GM23248 (cell line): ENCODE results near the gene CUX1. TPM values are rescaled to one million over a fixed set of nuclear protein-coding genes. Genes with fewer than 3 reads are reported as not detected.

Source experiments
- DNase-seq: peaks from one replicate; pipeline ENCODE4 v3.0.0-alpha.2; 2015
- H2AFZ ChIP-seq: fragments of 200-600 bp; sonication (generic); 2 replicates; pipeline ENCODE4 v1.6.1; 2016; ENCODE audit warnings: antibody characterized with exemption
- H3F3A ChIP-seq: fragments of 200-600 bp; sonication (generic); 2 replicates; pipeline ENCODE4 v1.6.1; 2016; ENCODE audit warnings: mild to moderate bottlenecking, antibody characterized with exemption, mixed run types; ENCODE audit not compliant: insufficient read depth
- H3K27ac ChIP-seq: fragments of 200-600 bp; sonication (generic); 2 replicates; pipeline ENCODE4 v1.5.1; 2016; ENCODE audit warnings: mild to moderate bottlenecking
- H3K27me3 ChIP-seq: fragments of 200-600 bp; sonication (generic); replicated peaks from 2 replicates; pipeline ENCODE4 v1.6.1; 2016; ENCODE audit warnings: mild to moderate bottlenecking; ENCODE audit not compliant: insufficient read depth
- H3K36me3 ChIP-seq: fragments of 200-600 bp; sonication (generic); 2 replicates; pipeline ENCODE4 v1.6.1; 2016; ENCODE audit warnings: low read depth, mild to moderate bottlenecking
- H3K4me1 ChIP-seq: fragments of 200-600 bp; sonication (generic); 2 replicates; pipeline ENCODE4 v1.6.1; 2016; ENCODE audit warnings: mild to moderate bottlenecking; ENCODE audit not compliant: insufficient read depth
- H3K4me2 ChIP-seq: fragments of 200-600 bp; sonication (generic); one replicate; pipeline ENCODE4 v1.6.1; 2016; ENCODE audit warnings: mild to moderate bottlenecking; ENCODE audit not compliant: unreplicated experiment
- H3K4me3 ChIP-seq: fragments of 200-600 bp; sonication (generic); 2 replicates; pipeline ENCODE4 v1.5.1; 2016; ENCODE audit warnings: mild to moderate bottlenecking
- H3K79me2 ChIP-seq: fragments of 200-600 bp; sonication (generic); 2 replicates; pipeline ENCODE4 v1.6.1; 2016; ENCODE audit warnings: mild to moderate bottlenecking; ENCODE audit not compliant: insufficient read depth
- H3K9ac ChIP-seq: fragments of 200-600 bp; sonication (generic); 2 replicates; pipeline ENCODE4 v1.6.1; 2016; ENCODE audit warnings: mild to moderate bottlenecking
- H3K9me2 ChIP-seq: fragments of 200-600 bp; sonication (generic); 2 replicates; pipeline ENCODE4 v1.6.1; 2016; ENCODE audit warnings: mixed run types, mild to moderate bottlenecking, moderate library complexity; ENCODE audit not compliant: insufficient read depth
- H3K9me3 ChIP-seq: fragments of 200-600 bp; sonication (generic); one replicate; pipeline ENCODE4 v1.6.1; 2017; ENCODE audit warnings: low read depth
- H4K20me1 ChIP-seq: fragments of 200-600 bp; sonication (generic); 2 replicates; pipeline ENCODE4 v1.6.0; 2016; ENCODE audit not compliant: insufficient read depth
- EZH2 ChIP-seq: fragments of 200-600 bp; sonication (generic); IDR thresholded peaks from 2 replicates; pipeline ENCODE4 v1.6.1; 2018; ENCODE audit warnings: antibody characterized with exemption, mild to moderate bottlenecking; ENCODE audit not compliant: insufficient read depth, poor library complexity, severe bottlenecking
- EZH2phosphoT487 ChIP-seq: fragments of 200-600 bp; sonication (generic); IDR thresholded peaks from 2 replicates; pipeline ENCODE4 v1.6.1; 2018; ENCODE audit warnings: antibody characterized with exemption, moderate library complexity, mild to moderate bottlenecking, low read depth; ENCODE audit not compliant: insufficient read depth
- WGBS, 2 experiments: methylation state at CpG; one replicate each; pipeline ENCODE4 v1.1.6; 2015 to 2017; ENCODE audit warnings: low lambda C conversion rate in 2 of 2, low coverage in 1 of 2; ENCODE audit errors: missing lambda C conversion rate in 2 of 2; 5-methylcytosine and 5-hydroxymethylcytosine counted together
- in situ Hi-C: fragments of 300-500 bp; cut with MboI; formaldehyde crosslinking; loops from 2 replicates; pipeline ENCODE4 v1.15.0; 2020
- polyA plus RNA-seq: library from polyadenylated mRNA; unstranded; fragments of >200 nt; fragmentation: Nextera tagmentation; extraction: Ambion mirVana; gene quantifications from 2 replicates; pipeline ENCODE4 v1.2.1, GENCODE V29; 2016
- total RNA-seq: library from RNA; depleted of rRNA; stranded (reverse); fragments of >200 nt; shearing (Covaris generic); gene quantifications from 2 replicates; pipeline ENCODE4 v1.2.3, GENCODE V29; 2014

CUX1 gene
- total and polyA plus RNA-seq, 2 experiments from 2014 or later: 30.2 to 34.9 TPM

DNA sequence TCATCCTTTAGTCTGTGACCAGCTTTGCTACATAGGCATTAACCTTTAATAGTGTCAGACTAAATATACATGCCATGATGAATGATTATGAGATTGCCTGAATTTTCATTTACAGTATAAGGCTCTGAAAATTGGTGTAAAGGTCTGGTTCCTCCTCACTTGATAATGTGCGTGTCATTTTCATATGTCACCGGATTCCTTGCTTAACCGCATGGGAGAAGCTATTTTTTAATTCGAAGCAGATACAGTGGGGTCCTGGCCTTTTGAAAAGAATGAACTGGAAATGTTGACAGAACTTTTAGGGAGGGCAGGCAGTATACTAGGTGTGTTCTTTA, 276.9 kb downstream of the CUX1 start:
- Histone ChIP-seq H4K20me1 (no peaks in the 10 kb centered on the region), H3K9ac (no peak overlapping the region)
- in situ Hi-C loops: no loop called here

DNA sequence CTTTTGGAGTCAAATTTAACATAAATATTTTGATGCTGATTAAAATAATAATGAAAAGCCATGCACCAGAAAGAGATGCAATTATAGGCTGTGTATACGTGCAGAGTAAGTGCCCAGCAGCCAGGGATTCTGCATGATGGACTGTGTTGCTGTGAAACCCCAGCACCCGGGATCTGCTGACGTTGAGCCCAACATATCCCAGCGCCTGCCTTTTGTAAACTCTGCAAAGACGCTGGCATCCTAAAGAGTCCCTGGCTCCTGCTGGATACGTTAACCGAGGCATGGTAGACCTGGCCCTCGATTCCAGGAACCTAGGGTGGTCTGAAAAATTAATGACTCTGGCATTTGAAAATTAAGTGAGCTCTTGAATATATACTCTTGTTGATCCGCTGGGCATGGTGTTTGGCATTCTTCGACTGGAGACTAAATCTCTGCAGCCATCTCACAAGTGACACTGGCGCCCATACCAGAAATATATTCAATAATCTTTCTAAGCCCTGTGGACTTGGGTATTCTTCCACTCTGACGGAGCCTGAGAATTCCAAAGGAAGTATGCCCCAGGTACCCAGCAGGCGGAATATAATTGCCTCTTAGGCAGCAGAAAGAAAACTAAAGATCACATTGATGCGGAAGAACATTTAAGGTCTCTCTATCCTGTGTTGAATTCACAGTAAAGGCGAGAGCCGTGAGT, 278.0 kb downstream of the CUX1 start:
- no peak overlapping the region for H2AFZ ChIP-seq
- H3K36me3 ChIP-seq: no peaks in the 10 kb centered on the region
- no peak overlapping the region for H3K4me3 ChIP-seq
- no peaks in the 10 kb centered on the region for H3K4me1 ChIP-seq
- H3K27me3 ChIP-seq: no peaks in the 10 kb centered on the region
- no peaks in the 10 kb centered on the region for H3F3A ChIP-seq
- H3K79me2 ChIP-seq: no peaks in the 10 kb centered on the region
- H3K9me2 ChIP-seq: no peaks in the 10 kb centered on the region
- DNase-seq: no peak
- WGBS, 2 experiments: 98% methylated on average over 16 of the region's 16 CpGs
- no peaks in the 10 kb centered on the region for H3K9me3 ChIP-seq
- H3K4me2 ChIP-seq: no peak overlapping the region
- in situ Hi-C loops: no loop called here
- no peak overlapping the region for H3K27ac ChIP-seq
- H4K20me1 ChIP-seq: no peaks in the 10 kb centered on the region
- TF ChIP-seq EZH2phosphoT487: no peak
- no peak for TF ChIP-seq EZH2
- H3K9ac ChIP-seq: no peak overlapping the region

More for the DNA sequence above, 276.9 kb downstream of the CUX1 start:
- Histone ChIP-seq H3F3A (no peaks in the 10 kb centered on the region), H3K4me2 (no peak overlapping the region), H3K4me3 (no peak overlapping the region), H3K4me1 (no peaks in the 10 kb centered on the region), H3K79me2 (no peaks in the 10 kb centered on the region), H3K9me2 (no peaks in the 10 kb centered on the region), H2AFZ (no peak overlapping the region), H3K36me3 (no peaks in the 10 kb centered on the region), H3K27me3 (no peaks in the 10 kb centered on the region), H3K27ac (no peak overlapping the region), H3K9me3 (no peaks in the 10 kb centered on the region)
- no peak for DNase-seq
- 97 to 98% methylated on average over 4 of the region's 4 CpGs for WGBS, 2 experiments
- TF ChIP-seq EZH2phosphoT487: no peak
- no peak for TF ChIP-seq EZH2

DNA sequence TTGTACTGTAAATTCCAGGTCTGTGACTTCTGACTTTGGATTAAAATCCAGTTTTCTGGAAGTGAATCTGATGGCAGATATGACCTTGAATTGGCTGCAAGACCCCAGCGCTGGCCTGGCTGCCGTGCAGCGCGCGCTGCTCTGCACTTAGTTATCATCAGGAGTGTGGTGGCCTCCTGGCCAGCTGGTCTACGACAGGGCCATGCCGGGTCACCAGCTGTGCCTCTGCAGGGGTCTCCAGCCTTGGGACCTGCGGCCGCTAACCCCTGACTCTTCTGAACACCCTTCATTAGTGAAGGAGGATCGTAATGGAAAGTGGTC, 278.5 kb downstream of the CUX1 start:
- in situ Hi-C loops: no loop called here
- 88% methylated on average over 10 of the region's 10 CpGs for WGBS, 2 experiments

DNA sequence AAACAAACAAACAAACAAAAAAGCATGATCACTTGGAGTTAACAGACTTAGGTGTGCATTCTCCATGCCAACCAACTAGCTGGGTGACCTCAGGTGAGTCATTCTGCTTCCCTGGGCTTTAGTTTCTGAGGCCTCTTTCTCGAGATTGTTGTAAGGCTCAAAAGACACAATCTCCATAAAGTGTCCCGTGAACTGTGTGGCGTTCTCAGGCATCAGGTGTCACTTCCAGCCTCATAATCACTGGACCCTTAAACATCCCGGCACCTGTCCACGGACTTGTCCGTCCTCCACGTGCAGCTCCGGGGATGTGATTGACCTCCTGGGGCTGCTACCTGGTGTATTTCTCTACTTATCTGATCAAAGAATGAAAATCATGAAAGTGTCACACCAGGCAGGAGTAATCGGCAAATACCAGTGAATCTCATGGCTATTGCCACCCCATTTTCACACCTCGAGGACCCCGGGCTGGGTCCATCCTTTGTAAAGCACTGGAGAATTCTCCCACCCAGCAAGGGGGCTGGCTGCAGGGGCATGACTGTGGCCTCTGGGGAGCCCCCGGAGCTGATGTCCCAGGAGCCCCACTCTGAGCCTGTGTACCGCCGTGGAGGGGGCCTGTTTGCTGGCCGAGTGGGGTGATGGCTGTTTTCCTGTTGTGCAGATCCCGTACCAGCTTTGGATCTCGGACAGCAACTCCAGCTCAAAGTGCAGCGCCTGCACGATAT, 279.4 kb downstream of the CUX1 start:
- no peaks in the 10 kb centered on the region for H3K79me2 ChIP-seq
- H3K4me3 ChIP-seq: no peak overlapping the region
- H3K27ac ChIP-seq: no peak overlapping the region
- no peaks in the 10 kb centered on the region for H4K20me1 ChIP-seq
- H3F3A ChIP-seq: no peaks in the 10 kb centered on the region
- 95 to 97% methylated on average over 18 of the region's 19 CpGs for WGBS, 2 experiments
- no peaks in the 10 kb centered on the region for H3K9me2 ChIP-seq
- H3K36me3 ChIP-seq: no peaks in the 10 kb centered on the region
- no peak for DNase-seq
- no peaks in the 10 kb centered on the region for H3K4me1 ChIP-seq
- H3K9me3 ChIP-seq: no peaks in the 10 kb centered on the region
- H2AFZ ChIP-seq: no peak overlapping the region
- H3K9ac ChIP-seq: no peak overlapping the region
- H3K4me2 ChIP-seq: no peak overlapping the region
- in situ Hi-C loops: no loop called here
- TF ChIP-seq EZH2phosphoT487: no peak
- TF ChIP-seq EZH2: no peak
- H3K27me3 ChIP-seq: no peaks in the 10 kb centered on the region

More for the DNA sequence above, 278.5 kb downstream of the CUX1 start:
- H3K9me3 ChIP-seq: no peaks in the 10 kb centered on the region
- no peak overlapping the region for H3K9ac ChIP-seq
- H3K27me3 ChIP-seq: no peaks in the 10 kb centered on the region
- H3K9me2 ChIP-seq: no peaks in the 10 kb centered on the region
- H3K27ac ChIP-seq: no peak overlapping the region
- no peak overlapping the region for H2AFZ ChIP-seq
- DNase-seq: no peak
- no peaks in the 10 kb centered on the region for H3K79me2 ChIP-seq
- no peaks in the 10 kb centered on the region for H3F3A ChIP-seq
- no peak overlapping the region for H3K4me2 ChIP-seq
- no peaks in the 10 kb centered on the region for H3K36me3 ChIP-seq
- no peaks in the 10 kb centered on the region for H4K20me1 ChIP-seq
- no peak overlapping the region for H3K4me3 ChIP-seq
- no peaks in the 10 kb centered on the region for H3K4me1 ChIP-seq
- TF ChIP-seq EZH2 (no peak), EZH2phosphoT487 (no peak)
